ENCODE results near the gene HECA. TPM values are rescaled to one million over a fixed set of nuclear protein-coding genes. Genes with fewer than 3 reads are reported as not detected.
"Not testable (repeated sequence)": the region's sequence is repeated elsewhere in the genome, so short reads cannot be mapped to it uniquely, and the experiment has no call there.

Gene HECA
- total RNA-seq, 4 donors from 2014 or later: 23.6 to 42.0 (median 33.0) TPM

- H3K27ac ChIP-seq: no peak overlapping the region
- no peak overlapping the region for H3K4me3 ChIP-seq (replicated peaks in 1 of 3)
- peaks cover 8 to 26% of the 10 kb centered on the region in 2 donors for H3K4me1 ChIP-seq
- TF ChIP-seq POLR2A (IDR thresholded peaks at IDR 0.05): no peak
- no peak for TF ChIP-seq CTCF (IDR thresholded peaks at IDR 0.05)
- intact Hi-C loops (cut with DNase I): no loop called here
- no peaks in the 10 kb centered on the region for H3K9me3 ChIP-seq
- 94 to 98% methylated on average over 9 of the region's 9 CpGs for WGBS, 2 donors
- DNase-seq: no peak
- H3K27me3 ChIP-seq: no peaks in the 10 kb centered on the region
- H3K36me3 ChIP-seq: no peaks in the 10 kb centered on the region
These were observed 20.1 kb downstream of the HECA start for GRCh38 chr6:139154881-139155547.

GRCh38 chr6:139156102-139156501 is 21.2 kb downstream of the HECA start:
- Histone ChIP-seq H3K36me3 (no peaks in the 10 kb centered on the region), H3K9me3 (no peaks in the 10 kb centered on the region), H3K27me3 (no peaks in the 10 kb centered on the region), H3K4me3 (replicated peaks in 1 of 3) (no peak overlapping the region), H3K27ac (no peak overlapping the region), H3K4me1 (peaks cover 11 to 36% of the 10 kb centered on the region in 2 donors)
- no peak for DNase-seq
- no peak for TF ChIP-seq CTCF (IDR thresholded peaks at IDR 0.05)
- TF ChIP-seq POLR2A (IDR thresholded peaks at IDR 0.05): no peak
- 82 to 85% methylated on average over 5 of the region's 5 CpGs for whole genome bisulfite sequencing, 2 donors
- intact Hi-C loops (cut with DNase I): no loop called here

GRCh38 chr6:139156551-139156950 is 21.7 kb downstream of the HECA start:
- TF ChIP-seq CTCF (IDR thresholded peaks at IDR 0.05) (no peak), POLR2A (IDR thresholded peaks at IDR 0.05) (no peak)
- H3K9me3 ChIP-seq: no peaks in the 10 kb centered on the region
- no peak overlapping the region for H3K27ac ChIP-seq
- 85 to 88% methylated on average over 4 of the region's 4 CpGs for WGBS, 2 donors
- intact Hi-C loops (cut with DNase I): no loop called here
- peaks cover 16 to 38% of the 10 kb centered on the region in 2 donors for H3K4me1 ChIP-seq
- no peak overlapping the region for H3K4me3 ChIP-seq (replicated peaks in 1 of 3)
- H3K27me3 ChIP-seq: no peaks in the 10 kb centered on the region
- no peaks in the 10 kb centered on the region for H3K36me3 ChIP-seq
- no peak for DNase-seq

GRCh38 chr6:139157086-139157485 is 22.2 kb downstream of the HECA start:
- H3K4me1 ChIP-seq: peaks cover 17 to 38% of the 10 kb centered on the region in 2 donors
- H3K9me3 ChIP-seq; H3K27ac ChIP-seq; H3K4me3 ChIP-seq (replicated peaks in 1 of 3); H3K27me3 ChIP-seq; intact Hi-C loops (cut with DNase I); H3K36me3 ChIP-seq; DNase-seq: not testable (repeated sequence)
- 89 to 93% methylated on average over 5 of the region's 5 CpGs for WGBS, 2 donors

- no peak for DNase-seq
- 96 to 97% methylated on average over 4 of the region's 4 CpGs for WGBS, 2 donors
- Histone ChIP-seq H3K4me3 (replicated peaks in 1 of 3) (no peak overlapping the region), H3K4me1 (peaks cover 22 to 33% of the 10 kb centered on the region in 2 donors), H3K27ac (no peak overlapping the region), H3K9me3 (no peaks in the 10 kb centered on the region), H3K27me3 (no peaks in the 10 kb centered on the region), H3K36me3 (no peaks in the 10 kb centered on the region)
- intact Hi-C loops (cut with DNase I): no loop called here
- TF ChIP-seq POLR2A (IDR thresholded peaks at IDR 0.05): no peak
- no peak for TF ChIP-seq CTCF (IDR thresholded peaks at IDR 0.05)
These were observed 24.1 kb downstream of the HECA start for GRCh38 chr6:139159016-139159415.

All from thyroid gland (tissue), 4 donors.